ENCODE data around the gene METTL17.

DNA sequence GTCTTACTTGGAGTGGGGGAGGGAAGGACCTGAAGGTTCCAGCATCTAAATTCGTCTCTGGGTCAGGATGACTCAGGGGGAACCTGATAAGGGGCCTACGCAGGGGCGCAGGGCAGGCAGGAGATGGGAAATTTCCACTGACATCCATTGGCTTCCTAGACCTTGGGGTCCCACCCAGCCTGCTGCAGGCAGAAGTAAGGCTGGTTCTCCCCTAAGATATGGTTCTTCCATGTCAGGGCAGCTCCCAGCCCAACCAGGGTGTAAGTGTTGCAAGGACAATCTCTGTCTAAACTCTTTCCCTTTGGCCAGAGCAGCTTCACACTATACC, 37.2 kb downstream of the METTL17 start:
- TF ChIP-seq, protein P1, sequence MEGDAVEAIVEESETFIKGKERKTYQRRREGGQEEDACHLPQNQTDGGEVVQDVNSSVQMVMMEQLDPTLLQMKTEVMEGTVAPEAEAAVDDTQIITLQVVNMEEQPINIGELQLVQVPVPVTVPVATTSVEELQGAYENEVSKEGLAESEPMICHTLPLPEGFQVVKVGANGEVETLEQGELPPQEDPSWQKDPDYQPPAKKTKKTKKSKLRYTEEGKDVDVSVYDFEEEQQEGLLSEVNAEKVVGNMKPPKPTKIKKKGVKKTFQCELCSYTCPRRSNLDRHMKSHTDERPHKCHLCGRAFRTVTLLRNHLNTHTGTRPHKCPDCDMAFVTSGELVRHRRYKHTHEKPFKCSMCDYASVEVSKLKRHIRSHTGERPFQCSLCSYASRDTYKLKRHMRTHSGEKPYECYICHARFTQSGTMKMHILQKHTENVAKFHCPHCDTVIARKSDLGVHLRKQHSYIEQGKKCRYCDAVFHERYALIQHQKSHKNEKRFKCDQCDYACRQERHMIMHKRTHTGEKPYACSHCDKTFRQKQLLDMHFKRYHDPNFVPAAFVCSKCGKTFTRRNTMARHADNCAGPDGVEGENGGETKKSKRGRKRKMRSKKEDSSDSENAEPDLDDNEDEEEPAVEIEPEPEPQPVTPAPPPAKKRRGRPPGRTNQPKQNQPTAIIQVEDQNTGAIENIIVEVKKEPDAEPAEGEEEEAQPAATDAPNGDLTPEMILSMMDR (IDR thresholded peaks at IDR 0.05), result no peak
- TF ChIP-seq POLR2A (IDR thresholded peaks at IDR 0.05), result no peak
